Measurements from ENCODE around the gene PDHX. TPM values are rescaled to one million over a fixed set of nuclear protein-coding genes. Genes with fewer than 3 reads are reported as not detected.

Gene PDHX
- polyA plus RNA-seq, 1 donor (not counting 4 experiments of a cell fraction or from before 2014, with no cell fraction given) = 28.5 TPM

DNA sequence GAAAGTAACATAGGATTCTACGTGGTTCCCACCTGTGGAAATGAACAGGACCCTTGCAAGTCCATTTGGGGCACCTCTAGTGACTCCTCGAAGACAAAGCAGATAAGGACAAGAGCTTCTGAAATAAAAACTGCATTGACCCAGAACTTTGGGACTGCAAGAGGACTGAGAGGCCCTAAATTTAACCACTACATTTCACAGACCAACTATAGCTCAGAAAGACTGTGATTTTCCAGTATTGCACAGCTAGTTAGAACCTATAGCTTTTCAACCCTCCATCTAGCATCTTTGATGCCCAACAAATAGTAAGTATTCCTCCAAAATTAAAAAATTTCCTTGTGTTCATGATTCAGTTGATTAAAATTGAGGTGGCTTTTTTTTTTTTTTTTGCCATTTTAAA is 114.9 kb downstream of the PDHX start:
- H4K20me1 ChIP-seq (ENCODE audit: control insufficient read depth, extremely low read depth, insufficient read depth, low read length) = no peaks in the 10 kb centered on the region
- dilution Hi-C loops (cut with MboI; ENCODE audit: extremely low pct_ligation_motif_present, low sequenced_read_pairs) = no loop called here
- no peak overlapping the region for H2AFZ ChIP-seq (ENCODE audit: control insufficient read depth, low read length)
- peaks cover 52% of the 10 kb centered on the region for H3K4me1 ChIP-seq (ENCODE audit: control insufficient read depth, extremely low read depth, insufficient read depth, low read length)
- no peaks in the 10 kb centered on the region for H3K36me3 ChIP-seq (ENCODE audit: control insufficient read depth in 2 of 2, extremely low read depth in 1 of 2, insufficient read depth in 2 of 2, low read length in 2 of 2)
- no peak for FAIRE-seq
- H3K9me3 ChIP-seq (ENCODE audit: control insufficient read depth, low read depth, low read length) = no peaks in the 10 kb centered on the region
- no peak for TF ChIP-seq EZH2 (IDR thresholded peaks at IDR 0.05; ENCODE audit: low read length)
- TF ChIP-seq, protein P1, sequence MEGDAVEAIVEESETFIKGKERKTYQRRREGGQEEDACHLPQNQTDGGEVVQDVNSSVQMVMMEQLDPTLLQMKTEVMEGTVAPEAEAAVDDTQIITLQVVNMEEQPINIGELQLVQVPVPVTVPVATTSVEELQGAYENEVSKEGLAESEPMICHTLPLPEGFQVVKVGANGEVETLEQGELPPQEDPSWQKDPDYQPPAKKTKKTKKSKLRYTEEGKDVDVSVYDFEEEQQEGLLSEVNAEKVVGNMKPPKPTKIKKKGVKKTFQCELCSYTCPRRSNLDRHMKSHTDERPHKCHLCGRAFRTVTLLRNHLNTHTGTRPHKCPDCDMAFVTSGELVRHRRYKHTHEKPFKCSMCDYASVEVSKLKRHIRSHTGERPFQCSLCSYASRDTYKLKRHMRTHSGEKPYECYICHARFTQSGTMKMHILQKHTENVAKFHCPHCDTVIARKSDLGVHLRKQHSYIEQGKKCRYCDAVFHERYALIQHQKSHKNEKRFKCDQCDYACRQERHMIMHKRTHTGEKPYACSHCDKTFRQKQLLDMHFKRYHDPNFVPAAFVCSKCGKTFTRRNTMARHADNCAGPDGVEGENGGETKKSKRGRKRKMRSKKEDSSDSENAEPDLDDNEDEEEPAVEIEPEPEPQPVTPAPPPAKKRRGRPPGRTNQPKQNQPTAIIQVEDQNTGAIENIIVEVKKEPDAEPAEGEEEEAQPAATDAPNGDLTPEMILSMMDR (optimal IDR thresholded peaks at IDR 0.05 in 1 of 3, IDR thresholded peaks at IDR 0.05 in 1 of 3, conservative IDR thresholded peaks at IDR 0.05 in 1 of 3; ENCODE audit: extremely low read depth in 1 of 3, insufficient read depth in 2 of 3, low read length in 3 of 3) = no peak
- no peak overlapping the region for H3K4me3 ChIP-seq (ENCODE audit: control insufficient read depth in 2 of 3, extremely low read depth in 1 of 3, insufficient read depth in 2 of 3, low read depth in 1 of 3, low read length in 3 of 3)
- H3K4me2 ChIP-seq (ENCODE audit: control insufficient read depth, extremely low read depth, insufficient read depth, low read depth, low read length) = peak overlapping the region; percentile 74
- H3K79me2 ChIP-seq (ENCODE audit: control insufficient read depth, insufficient read depth, low read length) = no peaks in the 10 kb centered on the region
- H3K27ac ChIP-seq (ENCODE audit: control insufficient read depth, insufficient read depth, low read length) = peak overlapping the region; percentile 95
- no peaks in the 10 kb centered on the region for H3K27me3 ChIP-seq (ENCODE audit: control insufficient read depth, extremely low read depth, insufficient read depth, low read length)
- H3K9ac ChIP-seq (ENCODE audit: control insufficient read depth, extremely low read depth, insufficient read depth, low read length) = peak overlapping the region; percentile 59
- no peaks in the 10 kb centered on the region for H3K9me1 ChIP-seq (ENCODE audit: control insufficient read depth, extremely low read depth, insufficient read depth, low read length)
- DNase-seq (ENCODE audit: low read depth, low spot score) = no peak

DNA sequence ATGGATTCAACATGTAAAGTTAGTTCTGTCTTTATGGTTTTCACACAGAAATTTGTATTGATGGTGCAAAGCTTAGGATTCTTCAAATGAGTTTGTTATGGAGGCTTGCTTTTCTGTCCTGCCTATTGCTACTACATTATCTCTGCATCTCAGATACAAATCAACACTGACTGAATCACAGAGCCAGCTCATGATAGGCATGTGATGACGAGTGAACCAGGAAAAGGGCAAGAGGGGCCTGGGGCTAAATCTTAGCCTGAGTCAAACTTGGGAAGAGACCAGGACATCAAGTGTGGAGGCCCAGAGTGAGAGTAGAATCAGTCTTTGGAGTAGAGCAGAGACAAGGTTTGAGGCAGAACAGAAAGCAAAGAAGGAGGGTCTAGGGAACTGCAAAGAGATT is 115.4 kb downstream of the PDHX start:
- H3K9ac ChIP-seq (ENCODE audit: control insufficient read depth, extremely low read depth, insufficient read depth, low read length) = peak overlapping the region; percentile 7

More for the DNA sequence above, 115.4 kb downstream of the PDHX start:
- Histone ChIP-seq H3K36me3 (ENCODE audit: control insufficient read depth in 2 of 2, extremely low read depth in 1 of 2, insufficient read depth in 2 of 2, low read length in 2 of 2) (no peaks in the 10 kb centered on the region), H3K4me1 (ENCODE audit: control insufficient read depth, extremely low read depth, insufficient read depth, low read length) (peaks cover 57% of the 10 kb centered on the region), H4K20me1 (ENCODE audit: control insufficient read depth, extremely low read depth, insufficient read depth, low read length) (no peaks in the 10 kb centered on the region), H3K27ac (ENCODE audit: control insufficient read depth, insufficient read depth, low read length) (peak overlapping the region; percentile 95), H2AFZ (ENCODE audit: control insufficient read depth, low read length) (no peak overlapping the region), H3K27me3 (ENCODE audit: control insufficient read depth, extremely low read depth, insufficient read depth, low read length) (no peaks in the 10 kb centered on the region), H3K9me3 (ENCODE audit: control insufficient read depth, low read depth, low read length) (no peaks in the 10 kb centered on the region), H3K79me2 (ENCODE audit: control insufficient read depth, insufficient read depth, low read length) (no peaks in the 10 kb centered on the region), H3K4me2 (ENCODE audit: control insufficient read depth, extremely low read depth, insufficient read depth, low read depth, low read length) (peak overlapping the region; percentile 42), H3K9me1 (ENCODE audit: control insufficient read depth, extremely low read depth, insufficient read depth, low read length) (no peaks in the 10 kb centered on the region), H3K4me3 (ENCODE audit: control insufficient read depth in 2 of 3, extremely low read depth in 1 of 3, insufficient read depth in 2 of 3, low read depth in 1 of 3, low read length in 3 of 3) (no peak overlapping the region)
- DNase-seq (ENCODE audit: low read depth, low spot score) (no peak), FAIRE-seq (peak; percentile 48)
- dilution Hi-C loops (cut with MboI; ENCODE audit: extremely low pct_ligation_motif_present, low sequenced_read_pairs) = no loop called here
- no peak for TF ChIP-seq EZH2 (IDR thresholded peaks at IDR 0.05; ENCODE audit: low read length)
- TF ChIP-seq, protein P1 (optimal IDR thresholded peaks at IDR 0.05 in 1 of 3, IDR thresholded peaks at IDR 0.05 in 1 of 3, conservative IDR thresholded peaks at IDR 0.05 in 1 of 3; ENCODE audit: extremely low read depth in 1 of 3, insufficient read depth in 2 of 3, low read length in 3 of 3) = no peak

All from keratinocyte (primary cell).